Testis (tissue), 2 donors: ENCODE measurements around the gene MACROH2A1.

ENCODE experiments used
- CTCF ChIP-seq, 3 experiments: fragments of 450-650 bp in 2 of 3; fragments of 200-600 bp in 1 of 3; sonication (generic) in 1 of 3; IDR thresholded peaks; one replicate each; pipeline ENCODE4 v1.5.1; 2016 to 2019; ENCODE audit warnings: antibody characterized with exemption in 3 of 3, mild to moderate bottlenecking in 2 of 3, moderate library complexity in 1 of 3
- POLR2A ChIP-seq: fragments of 450-650 bp; IDR thresholded peaks from one replicate; pipeline ENCODE4 v1.6.1; 2017; ENCODE audit warnings: antibody characterized with exemption, mild to moderate bottlenecking, moderate library complexity

DNA sequence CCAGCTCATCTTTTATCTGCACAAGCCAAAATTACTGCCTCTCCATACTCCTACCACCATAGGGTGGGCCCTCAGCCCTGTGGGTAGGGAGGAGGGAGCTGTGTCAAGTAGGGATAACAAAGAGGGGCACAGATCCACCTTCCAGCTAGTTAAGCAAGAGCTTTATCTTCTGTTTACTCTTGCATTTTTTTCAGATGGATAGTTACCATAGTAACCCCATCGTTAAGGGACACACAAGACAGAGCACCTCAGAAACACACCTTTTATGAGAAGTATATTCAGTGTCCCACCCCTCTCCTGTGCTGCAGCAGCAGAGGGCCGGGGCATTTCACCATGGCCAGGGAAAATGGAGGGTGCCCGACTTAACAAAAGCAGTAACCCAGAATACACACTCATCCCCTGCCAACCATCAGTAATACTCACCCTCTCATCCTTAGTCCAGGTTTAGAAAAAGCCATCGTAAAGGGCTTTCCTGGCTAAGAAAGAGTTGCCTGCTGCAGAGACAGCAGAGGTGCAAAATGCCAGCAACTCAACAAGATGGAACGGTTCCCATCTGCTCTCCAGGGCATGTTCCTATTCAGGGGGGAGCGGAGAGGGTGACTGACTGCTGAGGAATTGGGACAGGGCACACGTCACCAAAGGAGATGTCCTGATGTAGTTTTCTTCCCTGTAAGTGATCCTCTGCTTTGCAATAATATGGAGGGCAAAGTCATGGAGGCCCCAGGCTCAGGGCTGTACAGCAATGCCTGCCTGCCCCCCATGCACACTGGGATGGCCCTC, 25.1 kb downstream of the MACROH2A1 start:
- TF ChIP-seq POLR2A (no peak), CTCF (IDR thresholded peaks at IDR 0.05) (no peak)
